GM21390 (cell line): Measurements from ENCODE around the gene SERPING1.

Source experiments
- ATAC-seq: cut with Tn5 transposase; IDR thresholded peaks from one replicate; pipeline ENCODE4 v1.9.1; 2021; ENCODE audit not compliant: unreplicated experiment

Gene SERPING1

GRCh38 chr11:57638005-57638781 is 40.7 kb downstream of the SERPING1 start:
- ATAC-seq = no peak

- no peak for ATAC-seq
These were observed 41.4 kb downstream of the SERPING1 start for GRCh38 chr11:57638811-57639320.

GRCh38 chr11:57639321-57640067 is 42.0 kb downstream of the SERPING1 start:
- no peak for ATAC-seq

GRCh38 chr11:57640068-57640800 is 42.7 kb downstream of the SERPING1 start:
- ATAC-seq = no peak

GRCh38 chr11:57641011-57641807 is 43.7 kb downstream of the SERPING1 start:
- ATAC-seq = no peak

GRCh38 chr11:57643802-57644201 is 46.3 kb downstream of the SERPING1 start:
- ATAC-seq = no peak

- ATAC-seq = peak; percentile 60
These were observed 47.5 kb downstream of the SERPING1 start for GRCh38 chr11:57644748-57645688.

- ATAC-seq = no peak
These were observed 48.2 kb downstream of the SERPING1 start for GRCh38 chr11:57645689-57646085.

- ATAC-seq = no peak
These were observed 48.8 kb downstream of the SERPING1 start for GRCh38 chr11:57646194-57646798.

GRCh38 chr11:57646799-57647303 is 49.4 kb downstream of the SERPING1 start:
- no peak for ATAC-seq

- ATAC-seq = no peak
These were observed 49.9 kb downstream of the SERPING1 start for GRCh38 chr11:57647372-57647771.

GRCh38 chr11:57647960-57648800 is 50.7 kb downstream of the SERPING1 start:
- ATAC-seq = no peak

- no peak for ATAC-seq
These were observed 51.6 kb downstream of the SERPING1 start for GRCh38 chr11:57648801-57649735.

- ATAC-seq = no peak
These were observed 52.6 kb downstream of the SERPING1 start, which contains the start of gene YPEL4 for GRCh38 chr11:57649826-57650738. YPEL4 (minus strand) TSS chr11:57649912; CDS start chr11:57647107, 2,805 bp downstream.

- no peak for ATAC-seq
These were observed 53.2 kb downstream of the SERPING1 start for GRCh38 chr11:57650739-57651090.

GRCh38 chr11:57651408-57651807 is 53.9 kb downstream of the SERPING1 start:
- no peak for ATAC-seq
